PC-9 (cell line): ENCODE measurements around the gene PROK2. TPM values are rescaled to one million over a fixed set of nuclear protein-coding genes. Genes with fewer than 3 reads are reported as not detected.

Source experiments
- BruUV-seq: library from RNA; stranded (reverse); fragments of 400-500 nt; replicated peaks from 2 replicates; lab custom pipeline; 2021; lab: Mats Ljungman, UMichigan
- CTCF ChIA-PET: fragments of 300-600 bp; sonication (Branson Sonifier 250); formaldehyde crosslinking; loops from one replicate; lab custom pipeline; 2022; ENCODE audit warnings: antibody characterized with exemption; lab: Charles Lee
- POLR2A ChIA-PET: fragments of 300-600 bp; sonication (Branson Sonifier 250); formaldehyde crosslinking; loops from one replicate; lab custom pipeline; 2022; ENCODE audit warnings: antibody characterized with exemption; ENCODE audit not compliant: unreplicated experiment; lab: Charles Lee
- DNase-seq, 2 experiments: peaks; one replicate each; pipeline versions ENCODE4 v3.0.0 to v3.0.0-alpha.2; 2015 to 2022; ENCODE audit warnings: mixed read lengths in 1 of 2
- H2AFZ ChIP-seq: fragments of 200-600 bp; sonication (generic); 2 replicates; pipeline ENCODE4 v1.8.1; 2017; ENCODE audit warnings: antibody characterized with exemption
- H3F3A ChIP-seq: fragments of 200-600 bp; sonication (generic); 2 replicates; pipeline ENCODE4 v1.8.1; 2017; ENCODE audit warnings: antibody characterized with exemption, mild to moderate bottlenecking, low read depth; ENCODE audit not compliant: insufficient read depth
- H3K27ac ChIP-seq: fragments of 200-600 bp; sonication (generic); 2 replicates; pipeline ENCODE4 v1.6.1; 2016; ENCODE audit warnings: mixed run types
- H3K27me3 ChIP-seq: fragments of 200-600 bp; sonication (generic); 2 replicates; pipeline ENCODE4 v1.6.1; 2016; ENCODE audit warnings: low read depth, mixed run types; ENCODE audit not compliant: insufficient read depth
- H3K36me3 ChIP-seq: fragments of 200-600 bp; sonication (generic); 2 replicates; pipeline ENCODE4 v1.6.1; 2016; ENCODE audit warnings: low read depth, mixed run types
- H3K4me1 ChIP-seq: fragments of 200-600 bp; sonication (generic); replicated peaks from 2 replicates; pipeline ENCODE4 v1.6.1; 2016; ENCODE audit warnings: mixed run types; ENCODE audit not compliant: insufficient read depth
- H3K4me2 ChIP-seq: fragments of 200-600 bp; sonication (generic); 2 replicates; pipeline ENCODE4 v1.6.1; 2017; ENCODE audit warnings: mixed run types
- H3K4me3 ChIP-seq: fragments of 200-600 bp; sonication (generic); 2 replicates; pipeline ENCODE4 v1.6.1; 2016; ENCODE audit warnings: mixed run types
- H3K79me2 ChIP-seq: fragments of 200-600 bp; sonication (generic); 2 replicates; pipeline ENCODE4 v1.6.1; 2017; ENCODE audit warnings: low read depth, mixed run types
- H3K9me2 ChIP-seq: fragments of 200-600 bp; sonication (generic); 2 replicates; pipeline ENCODE4 v1.8.1; 2017; ENCODE audit warnings: mild to moderate bottlenecking; ENCODE audit not compliant: insufficient read depth
- H3K9me3 ChIP-seq: fragments of 200-600 bp; sonication (generic); 2 replicates; pipeline ENCODE4 v1.8.1; 2016; ENCODE audit warnings: low read depth; ENCODE audit not compliant: insufficient read depth
- H4K20me1 ChIP-seq: fragments of 200-600 bp; sonication (generic); 2 replicates; pipeline ENCODE4 v1.8.1; 2017; ENCODE audit not compliant: insufficient read depth
- CTCF ChIP-seq: fragments of 200-600 bp; sonication (generic); conservative IDR thresholded peaks from 2 replicates; pipeline ENCODE4 v1.6.1; 2017; ENCODE audit warnings: mixed run types, antibody characterized with exemption, mild to moderate bottlenecking, moderate library complexity
- EZH2 ChIP-seq: fragments of 200-600 bp; sonication (generic); IDR thresholded peaks from 2 replicates; pipeline ENCODE4 v1.8.0; 2017; ENCODE audit warnings: antibody characterized with exemption, low read depth
- intact Hi-C: fragments of 100-400 bp; cut with micrococcal nuclease; formaldehyde crosslinking; loops from one replicate; pipeline ENCODE4 v1.10.0; 2022; ENCODE audit not compliant: unreplicated experiment
- total RNA-seq: library from RNA; stranded (reverse); gene quantifications from 2 replicates; pipeline ENCODE4 v1.2.3, GENCODE V29; 2021

Gene PROK2
- total RNA-seq, 1 experiment from 2014 or later: not detected

- Histone ChIP-seq H3K27me3 (peaks cover 20% of the 10 kb centered on the region), H3K4me2 (no peak within 1 kb of the TSS), H3K79me2 (no peaks in the 10 kb centered on the region), H3K9me2 (no peaks in the 10 kb centered on the region), H3F3A (no peaks in the 10 kb centered on the region), H3K27ac (no peak within 1 kb of the TSS), H3K4me3 (no peak within 1 kb of the TSS), H3K4me1 (no peaks in the 10 kb centered on the region), H4K20me1 (no peaks in the 10 kb centered on the region), H3K9me3 (no peaks in the 10 kb centered on the region), H2AFZ (no peak within 1 kb of the TSS), H3K36me3 (no peaks in the 10 kb centered on the region)
- no peak for DNase-seq
- CTCF ChIA-PET: no interaction called here
- BruUV-seq: no TSS peak
- POLR2A ChIA-PET: no interaction called here
- intact Hi-C loops: no loop called here
- no peak for TF ChIP-seq CTCF
- TF ChIP-seq EZH2: no peak
These were observed 59.5 kb downstream of the PROK2 start, which contains the start of gene EIF4E3 for GRCh38 chr3:71725271-71725991. EIF4E3 (minus strand) TSS chr3:71725402; CDS start chr3:71725367, 35 bp downstream.

GRCh38 chr3:71724584-71725270, 60.2 kb downstream of the PROK2 start:
- peaks cover 22% of the 10 kb centered on the region for H3K27me3 ChIP-seq
- no peaks in the 10 kb centered on the region for H3K9me2 ChIP-seq
- ChIA-PET POLR2A (no interaction called here), CTCF (interaction anchor here (0.6 kb wide), 1 partner anchor 8 kb away, joined by 3 read pairs; no protein-coding TSS in a partner anchor)
- H3F3A ChIP-seq: no peaks in the 10 kb centered on the region
- H3K4me2 ChIP-seq: no peak overlapping the region
- intact Hi-C loops: no loop called here
- TF ChIP-seq CTCF (no peak), EZH2 (no peak)
- H3K9me3 ChIP-seq: no peaks in the 10 kb centered on the region
- H3K79me2 ChIP-seq: no peaks in the 10 kb centered on the region
- H3K4me3 ChIP-seq: no peak overlapping the region
- no peaks in the 10 kb centered on the region for H3K36me3 ChIP-seq
- no peak overlapping the region for H2AFZ ChIP-seq
- H4K20me1 ChIP-seq: no peaks in the 10 kb centered on the region
- H3K27ac ChIP-seq: no peak overlapping the region
- BruUV-seq: no TSS peak
- H3K4me1 ChIP-seq: no peaks in the 10 kb centered on the region
- DNase-seq: peak in 1 of 2 experiments; percentile 6

- intact Hi-C loops: no loop called here
- no peaks in the 10 kb centered on the region for H3K36me3 ChIP-seq
- H3K4me2 ChIP-seq: no peak overlapping the region
- H3K79me2 ChIP-seq: no peaks in the 10 kb centered on the region
- TF ChIP-seq CTCF (no peak), EZH2 (no peak)
- no peak for DNase-seq
- H3K9me3 ChIP-seq: no peaks in the 10 kb centered on the region
- H3K4me1 ChIP-seq: no peaks in the 10 kb centered on the region
- no peaks in the 10 kb centered on the region for H3F3A ChIP-seq
- no peak overlapping the region for H3K27ac ChIP-seq
- CTCF ChIA-PET: interaction anchor here (0.6 kb wide), 1 partner anchor 9 kb away, joined by 3 read pairs; no protein-coding TSS in a partner anchor
- H3K9me2 ChIP-seq: no peaks in the 10 kb centered on the region
- peaks cover 22% of the 10 kb centered on the region for H3K27me3 ChIP-seq
- H2AFZ ChIP-seq: no peak overlapping the region
- H3K4me3 ChIP-seq: no peak overlapping the region
- no TSS peak for BruUV-seq
- POLR2A ChIA-PET: no interaction called here
- no peaks in the 10 kb centered on the region for H4K20me1 ChIP-seq
These were observed 60.8 kb downstream of the PROK2 start for GRCh38 chr3:71724171-71724453.
